Choroid plexus epithelial cell (primary cell): Measurements from ENCODE around the gene LYRM9.

Source experiments
- DNase-seq: peaks from one replicate; pipeline ENCODE4 v3.0.0-alpha.2; 2010; ENCODE audit warnings: low read depth
- H3K4me3 ChIP-seq: 2 replicates; pipeline ENCODE4 v1.5.1; 2011; ENCODE audit warnings: low read depth, mild to moderate bottlenecking, control low read depth, low read length, moderate library complexity
- CTCF ChIP-seq: conservative IDR thresholded peaks from 2 replicates; pipeline ENCODE4 v1.5.1; 2011; ENCODE audit warnings: low read depth, mild to moderate bottlenecking, control low read depth, inconsistent platforms, low read length, moderate library complexity

Gene LYRM9

GRCh38 chr17:27862840-27863239, 30.3 kb downstream of the LYRM9 start:
- no peak for TF ChIP-seq CTCF
- no peak overlapping the region for H3K4me3 ChIP-seq
- no peak for DNase-seq

GRCh38 chr17:27862004-27862403, 31.2 kb downstream of the LYRM9 start:
- H3K4me3 ChIP-seq = no peak overlapping the region
- no peak for TF ChIP-seq CTCF
- no peak for DNase-seq

GRCh38 chr17:27860971-27861664, 32.0 kb downstream of the LYRM9 start:
- no peak overlapping the region for H3K4me3 ChIP-seq
- no peak for TF ChIP-seq CTCF
- no peak for DNase-seq

GRCh38 chr17:27858621-27859305, 34.4 kb downstream of the LYRM9 start:
- no peak for TF ChIP-seq CTCF
- H3K4me3 ChIP-seq = no peak overlapping the region
- DNase-seq = no peak

GRCh38 chr17:27856676-27857432, 36.3 kb downstream of the LYRM9 start:
- no peak for TF ChIP-seq CTCF
- H3K4me3 ChIP-seq = no peak overlapping the region
- no peak for DNase-seq

- TF ChIP-seq CTCF = no peak
- no peak overlapping the region for H3K4me3 ChIP-seq
- DNase-seq = no peak
These were observed 37.7 kb downstream of the LYRM9 start for GRCh38 chr17:27855454-27855853.
